GM15510 (cell line): Measurements from ENCODE around the gene BRCA1.

Source experiments
- POLR2A ChIP-seq: IDR thresholded peaks from 3 replicates; pipeline ENCODE4 v1.6.1; 2011; ENCODE audit warnings: borderline replicate concordance; ENCODE audit not compliant: insufficient read length; ENCODE audit errors: extremely low read depth

Gene BRCA1

DNA sequence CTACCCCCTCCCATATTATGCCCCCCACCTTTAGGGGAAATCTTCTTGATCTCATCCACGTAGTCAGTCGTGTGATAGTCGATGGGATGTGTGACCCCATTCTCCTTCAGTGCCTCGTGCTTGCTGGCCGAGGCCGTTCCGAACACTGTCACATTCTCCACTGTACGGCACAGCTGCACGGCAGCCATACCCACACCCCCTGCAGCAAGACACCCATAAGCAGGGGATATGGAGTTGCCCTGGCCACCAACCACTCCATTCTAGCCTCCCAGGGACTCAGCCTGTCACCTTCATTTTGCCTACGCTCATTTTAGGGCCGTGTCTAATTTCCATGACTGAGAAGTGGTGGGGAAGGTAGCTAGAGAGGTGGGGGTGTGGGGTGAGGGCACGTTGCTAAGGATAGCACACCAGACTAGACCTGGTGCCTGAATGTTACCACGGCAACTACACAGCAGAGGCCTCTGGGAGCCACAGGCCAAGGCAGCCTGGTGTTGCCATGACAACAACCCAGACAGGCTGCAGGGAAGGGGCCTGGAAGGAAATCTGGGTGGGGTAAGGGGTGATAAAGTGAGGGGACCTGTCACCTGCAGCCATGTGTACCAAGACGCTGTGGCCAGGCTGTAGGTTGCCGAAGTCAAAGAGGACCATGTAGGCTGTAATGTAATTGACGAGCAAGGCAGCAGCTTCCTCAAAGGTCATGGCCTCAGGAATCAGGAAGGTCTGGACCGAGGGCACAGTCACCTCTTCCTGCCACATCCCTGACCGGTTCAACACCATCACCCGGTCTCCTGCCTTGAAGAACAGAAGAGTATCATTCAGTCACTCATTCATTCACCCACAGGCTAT lies 106.9 kb downstream of the BRCA1 start:
- TF ChIP-seq POLR2A: no peak

DNA sequence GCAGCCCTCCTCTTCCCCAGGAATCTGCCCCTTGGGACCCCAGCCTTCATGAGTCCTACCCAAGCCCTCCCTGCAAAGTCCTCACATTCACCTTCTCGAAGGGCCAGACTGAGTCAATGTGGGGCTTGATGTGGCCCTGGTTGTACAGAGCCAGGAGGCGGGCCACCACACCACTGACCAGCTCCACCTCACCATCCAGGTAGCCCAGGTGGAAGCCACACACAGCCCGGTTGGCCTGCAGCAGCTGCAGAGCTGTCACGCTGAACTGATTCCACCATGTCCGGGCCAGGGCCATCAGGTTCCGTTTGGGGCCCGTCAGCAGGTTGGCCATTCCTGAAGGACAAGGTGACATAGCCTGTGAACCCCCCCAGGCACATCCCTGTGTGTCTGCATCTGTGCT lies 108.9 kb downstream of the BRCA1 start:
- no peak for TF ChIP-seq POLR2A

DNA sequence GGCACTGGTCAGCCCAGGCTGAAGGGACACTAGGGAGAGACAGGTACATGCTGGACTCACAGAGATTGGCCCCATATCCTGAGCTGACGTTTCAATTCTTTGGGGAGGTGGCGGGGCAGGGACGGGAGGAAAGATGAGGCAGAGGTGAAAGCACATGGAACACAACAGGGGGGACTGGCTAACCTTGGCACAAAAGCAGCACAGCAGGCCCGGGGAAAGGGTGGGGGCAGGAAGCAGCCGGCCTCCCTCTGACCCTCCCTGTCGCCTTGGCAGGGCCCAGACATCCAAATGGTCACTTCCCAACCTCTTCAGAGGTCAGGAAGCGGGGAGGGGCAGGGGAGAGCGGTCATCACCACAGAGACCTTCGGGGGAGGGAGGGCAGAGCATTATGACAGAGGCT lies 109.6 kb downstream of the BRCA1 start:
- TF ChIP-seq POLR2A: no peak

GRCh38 chr17:43014649-43015542 lies 110.3 kb downstream of the BRCA1 start:
- no peak for TF ChIP-seq POLR2A

- TF ChIP-seq POLR2A: no peak
Observed at GRCh38 chr17:43014020-43014648, 111.0 kb downstream of the BRCA1 start.

DNA sequence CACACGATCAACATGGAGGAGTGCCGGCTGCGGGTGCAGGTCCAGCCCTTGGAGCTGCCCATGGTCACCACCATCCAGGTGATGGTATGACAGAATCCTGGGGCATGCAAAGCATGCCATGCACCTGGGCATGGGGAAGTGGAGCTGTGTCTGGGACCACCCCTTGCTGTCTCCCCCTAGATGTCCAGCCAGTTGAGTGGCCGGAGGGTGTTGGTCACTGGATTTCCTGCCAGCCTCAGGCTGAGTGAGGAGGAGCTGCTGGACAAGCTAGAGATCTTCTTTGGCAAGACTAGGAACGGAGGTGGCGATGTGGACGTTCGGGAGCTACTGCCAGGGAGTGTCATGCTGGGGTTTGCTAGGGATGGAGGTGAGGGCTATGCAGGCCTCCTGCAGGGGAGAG lies 111.9 kb downstream of the BRCA1 start:
- no peak for TF ChIP-seq POLR2A

GRCh38 chr17:43011728-43012472 lies 113.3 kb downstream of the BRCA1 start:
- no peak for TF ChIP-seq POLR2A

DNA sequence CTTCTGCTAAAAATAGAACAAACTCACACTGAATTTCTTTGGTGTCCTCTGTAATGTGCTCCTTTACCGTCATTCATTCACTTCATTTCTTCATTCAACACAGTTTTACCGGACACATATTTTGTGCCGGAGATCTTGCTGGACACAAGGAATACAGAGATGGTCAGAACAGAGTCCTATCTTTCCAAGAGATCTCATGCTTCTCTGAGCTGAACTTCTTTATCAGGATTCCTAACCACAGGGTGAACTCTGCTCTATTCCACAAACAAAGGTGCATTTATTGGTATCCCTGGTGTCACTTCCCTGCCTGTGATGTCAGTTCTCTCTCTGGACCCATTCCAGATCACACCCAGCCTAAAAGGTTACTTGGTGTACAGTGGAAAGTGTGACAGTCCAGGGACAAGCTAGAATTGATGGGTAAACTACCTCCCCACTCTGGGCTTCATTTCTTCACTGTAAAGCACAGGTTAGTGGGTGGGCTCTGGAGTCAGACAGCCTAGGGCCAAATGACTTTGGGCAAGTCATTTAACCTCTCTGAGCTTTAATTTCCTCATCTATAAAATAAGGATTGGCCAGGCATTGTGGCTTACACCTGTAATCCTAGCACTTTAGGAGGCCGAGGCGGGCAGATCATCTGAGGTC lies 114.4 kb downstream of the BRCA1 start:
- TF ChIP-seq POLR2A: no peak

GRCh38 chr17:43006639-43007551 lies 118.3 kb downstream of the BRCA1 start, which contains the start of gene IFI35:
Gene IFI35, plus strand, starts transcription at chr17:43006784. Its CDS starts 164 bp downstream, at chr17:43006948.
- TF ChIP-seq POLR2A: peak; percentile 62

DNA sequence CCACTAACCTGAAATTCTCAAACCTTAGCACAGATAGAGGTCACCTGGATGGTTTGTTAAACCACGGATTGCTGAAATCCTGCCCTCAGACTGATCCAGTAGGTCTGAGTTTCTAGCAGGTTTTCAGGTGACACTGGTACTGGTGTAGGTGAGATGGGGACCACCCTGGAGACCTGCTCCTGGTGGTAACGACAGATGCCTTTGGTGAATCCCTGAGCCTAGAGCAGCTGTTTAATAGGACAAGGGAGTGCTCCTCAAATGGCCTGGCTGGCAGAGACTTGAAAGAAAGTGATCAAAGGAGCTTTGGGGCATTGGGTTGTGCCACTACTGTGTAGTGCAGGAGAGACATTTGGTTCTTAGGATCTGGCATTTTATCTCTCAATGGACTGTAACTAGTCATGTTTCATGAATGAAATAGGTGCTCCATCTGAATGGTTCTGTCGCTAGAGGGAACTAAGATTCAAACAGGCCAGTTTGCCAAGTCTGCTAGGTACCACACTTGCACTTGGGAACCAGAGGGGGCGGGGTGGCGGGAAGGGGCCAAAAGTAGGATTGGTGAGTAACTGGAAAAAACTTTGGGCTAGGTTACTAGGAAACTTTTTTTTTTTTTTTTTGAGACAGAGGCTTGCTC lies 121.5 kb downstream of the BRCA1 start:
- no peak for TF ChIP-seq POLR2A

GRCh38 chr17:42999003-42999525 lies 126.1 kb downstream of the BRCA1 start:
- TF ChIP-seq POLR2A: no peak
